Ishikawa (cell line): ENCODE data around the gene MFAP3L.

Experiments used
- CEBPB ChIP-seq: IDR thresholded peaks from 2 replicates; pipeline ENCODE4 v1.6.1; 2012
- CREB1 ChIP-seq: IDR thresholded peaks from 2 replicates; pipeline ENCODE4 v1.6.1; 2012; ENCODE audit warnings: low read depth
- EGR1 ChIP-seq: IDR thresholded peaks from 2 replicates; pipeline ENCODE4 v1.6.1; 2012
- EP300 ChIP-seq: IDR thresholded peaks from 2 replicates; pipeline ENCODE4 v1.6.1; 2012; ENCODE audit warnings: borderline replicate concordance
- FOXM1 ChIP-seq: IDR thresholded peaks from 2 replicates; pipeline ENCODE4 v1.6.1; 2012; ENCODE audit warnings: low read depth, borderline replicate concordance
- MAX ChIP-seq: IDR thresholded peaks from 2 replicates; pipeline ENCODE4 v1.6.1; 2012
- NFIC ChIP-seq: IDR thresholded peaks from 2 replicates; pipeline ENCODE4 v1.6.1; 2012
- RAD21 ChIP-seq: IDR thresholded peaks from 2 replicates; pipeline ENCODE4 v1.6.1; 2012; ENCODE audit warnings: low read depth
- TAF1 ChIP-seq: IDR thresholded peaks from 2 replicates; pipeline ENCODE4 v1.6.1; 2012; ENCODE audit warnings: low read depth, mild to moderate bottlenecking
- TCF12 ChIP-seq: IDR thresholded peaks from 2 replicates; pipeline ENCODE4 v1.6.1; 2012; ENCODE audit warnings: low read depth
- TEAD4 ChIP-seq: IDR thresholded peaks from 2 replicates; pipeline ENCODE4 v1.6.1; 2012
- USF1 ChIP-seq: IDR thresholded peaks from 2 replicates; pipeline ENCODE4 v1.6.1; 2012
- YY1 ChIP-seq: IDR thresholded peaks from 2 replicates; pipeline ENCODE4 v1.6.1; 2012; ENCODE audit warnings: low read depth
- ZBTB7A ChIP-seq: IDR thresholded peaks from 2 replicates; pipeline ENCODE4 v1.6.1; 2012; ENCODE audit warnings: low read depth
- TF ChIP-seq, protein P1 (sequence below): IDR thresholded peaks from 2 replicates; pipeline ENCODE4 v1.6.1; 2012; ENCODE audit warnings: low read depth, mild to moderate bottlenecking

MFAP3L gene

GRCh38 chr4:170038232-170038631 is 12.0 kb upstream of the MFAP3L start:
- no peak for TF ChIP-seq EGR1
- no peak for TF ChIP-seq USF1

DNA sequence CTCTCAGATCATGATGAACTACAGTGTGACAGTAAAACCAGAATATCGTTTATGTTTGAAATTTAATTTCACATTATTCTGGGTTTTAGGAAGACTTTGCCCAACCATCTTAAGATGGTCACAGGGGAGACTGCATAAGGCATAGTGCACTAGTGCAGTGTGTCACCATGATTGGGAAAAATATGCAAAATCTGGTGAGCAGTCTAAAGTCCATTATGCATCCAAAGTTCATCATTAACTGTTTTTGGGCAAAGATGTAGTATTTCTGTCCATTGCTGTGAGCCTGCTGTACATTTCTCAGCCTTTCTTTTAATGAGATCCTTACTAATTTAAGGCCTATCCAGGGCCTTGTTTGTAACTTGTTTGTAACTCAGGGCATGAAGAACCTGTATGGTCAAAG is 11.3 kb upstream of the MFAP3L start:
- TF ChIP-seq EGR1 (no peak), USF1 (no peak), ZBTB7A (no peak), CREB1 (no peak), FOXM1 (no peak), MAX (no peak), RAD21 (no peak), TAF1 (no peak), TCF12 (no peak), YY1 (no peak)
- TF ChIP-seq, protein P1, sequence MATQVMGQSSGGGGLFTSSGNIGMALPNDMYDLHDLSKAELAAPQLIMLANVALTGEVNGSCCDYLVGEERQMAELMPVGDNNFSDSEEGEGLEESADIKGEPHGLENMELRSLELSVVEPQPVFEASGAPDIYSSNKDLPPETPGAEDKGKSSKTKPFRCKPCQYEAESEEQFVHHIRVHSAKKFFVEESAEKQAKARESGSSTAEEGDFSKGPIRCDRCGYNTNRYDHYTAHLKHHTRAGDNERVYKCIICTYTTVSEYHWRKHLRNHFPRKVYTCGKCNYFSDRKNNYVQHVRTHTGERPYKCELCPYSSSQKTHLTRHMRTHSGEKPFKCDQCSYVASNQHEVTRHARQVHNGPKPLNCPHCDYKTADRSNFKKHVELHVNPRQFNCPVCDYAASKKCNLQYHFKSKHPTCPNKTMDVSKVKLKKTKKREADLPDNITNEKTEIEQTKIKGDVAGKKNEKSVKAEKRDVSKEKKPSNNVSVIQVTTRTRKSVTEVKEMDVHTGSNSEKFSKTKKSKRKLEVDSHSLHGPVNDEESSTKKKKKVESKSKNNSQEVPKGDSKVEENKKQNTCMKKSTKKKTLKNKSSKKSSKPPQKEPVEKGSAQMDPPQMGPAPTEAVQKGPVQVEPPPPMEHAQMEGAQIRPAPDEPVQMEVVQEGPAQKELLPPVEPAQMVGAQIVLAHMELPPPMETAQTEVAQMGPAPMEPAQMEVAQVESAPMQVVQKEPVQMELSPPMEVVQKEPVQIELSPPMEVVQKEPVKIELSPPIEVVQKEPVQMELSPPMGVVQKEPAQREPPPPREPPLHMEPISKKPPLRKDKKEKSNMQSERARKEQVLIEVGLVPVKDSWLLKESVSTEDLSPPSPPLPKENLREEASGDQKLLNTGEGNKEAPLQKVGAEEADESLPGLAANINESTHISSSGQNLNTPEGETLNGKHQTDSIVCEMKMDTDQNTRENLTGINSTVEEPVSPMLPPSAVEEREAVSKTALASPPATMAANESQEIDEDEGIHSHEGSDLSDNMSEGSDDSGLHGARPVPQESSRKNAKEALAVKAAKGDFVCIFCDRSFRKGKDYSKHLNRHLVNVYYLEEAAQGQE = no peak

- TF ChIP-seq USF1 = no peak
- TF ChIP-seq TCF12 = no peak
- TF ChIP-seq CEBPB = no peak
- TF ChIP-seq TAF1 = no peak
- TF ChIP-seq ZBTB7A = no peak
- TF ChIP-seq FOXM1 = no peak
- no peak for TF ChIP-seq YY1
- TF ChIP-seq CREB1 = no peak
- no peak for TF ChIP-seq EP300
- TF ChIP-seq TEAD4 = no peak
Observed at GRCh38 chr4:170035845-170036244, 9.7 kb upstream of the MFAP3L start.

- TF ChIP-seq TEAD4 (no peak), ZBTB7A (no peak), FOXM1 (no peak)
- TF ChIP-seq, protein P1 = no peak
Observed at GRCh38 chr4:170035231-170035630, 9.0 kb upstream of the MFAP3L start.

- no peak for TF ChIP-seq EP300
- no peak for TF ChIP-seq CEBPB
- TF ChIP-seq RAD21 = no peak
- no peak for TF ChIP-seq ZBTB7A
- TF ChIP-seq FOXM1 = no peak
- TF ChIP-seq USF1 = no peak
- no peak for TF ChIP-seq EGR1
- no peak for TF ChIP-seq NFIC
- TF ChIP-seq TEAD4 = no peak
- TF ChIP-seq MAX = no peak
- no peak for TF ChIP-seq YY1
- TF ChIP-seq, protein P1 = no peak
- no peak for TF ChIP-seq TAF1
- no peak for TF ChIP-seq TCF12
- no peak for TF ChIP-seq CREB1
Observed at GRCh38 chr4:170033999-170034398, 7.8 kb upstream of the MFAP3L start.
